HEK293 (cell line): ENCODE data around the gene ARHGAP5.

Experiments
- GLIS1 ChIP-seq: fragments of 450-650 bp; formaldehyde crosslinking; IDR thresholded peaks from 2 replicates; pipeline ENCODE4 v1.5.1; 2016; ENCODE audit warnings: missing biosample characterization, missing genetic modification characterization
- KLF9 ChIP-seq: fragments of 450-650 bp; formaldehyde crosslinking; IDR thresholded peaks from 2 replicates; pipeline ENCODE4 v1.5.1; 2016; ENCODE audit warnings: missing biosample characterization, missing genetic modification characterization, low read depth
- OSR2 ChIP-seq: fragments of 450-650 bp; formaldehyde crosslinking; IDR thresholded peaks from 2 replicates; pipeline ENCODE4 v1.5.1; 2016; ENCODE audit warnings: missing biosample characterization, missing genetic modification characterization
- SP3 ChIP-seq: fragments of 450-650 bp; formaldehyde crosslinking; IDR thresholded peaks from 2 replicates; pipeline ENCODE4 v1.5.1; 2016; ENCODE audit warnings: missing biosample characterization, missing genetic modification characterization
- WT1 ChIP-seq: fragments of 450-650 bp; formaldehyde crosslinking; IDR thresholded peaks from 2 replicates; pipeline ENCODE4 v1.5.1; 2016; ENCODE audit warnings: missing biosample characterization, missing genetic modification characterization
- ZBTB7A ChIP-seq: fragments of 450-650 bp; formaldehyde crosslinking; IDR thresholded peaks from 2 replicates; pipeline ENCODE4 v1.5.1; 2016; ENCODE audit warnings: low read depth, missing biosample characterization, missing genetic modification characterization
- ZEB2 ChIP-seq: fragments of 450-650 bp; formaldehyde crosslinking; IDR thresholded peaks from 2 replicates; pipeline ENCODE4 v1.5.1; 2016; ENCODE audit warnings: missing biosample characterization, missing genetic modification characterization
- ZNF114 ChIP-seq: fragments of 450-650 bp; formaldehyde crosslinking; IDR thresholded peaks from 2 replicates; pipeline ENCODE4 v1.5.0; 2017; ENCODE audit warnings: missing biosample characterization, missing genetic modification characterization
- ZNF146 ChIP-seq: fragments of 450-650 bp; formaldehyde crosslinking; IDR thresholded peaks from 2 replicates; pipeline ENCODE4 v1.5.1; 2016; ENCODE audit warnings: missing biosample characterization, missing genetic modification characterization
- ZNF24 ChIP-seq: fragments of 450-650 bp; formaldehyde crosslinking; IDR thresholded peaks from 2 replicates; pipeline ENCODE4 v1.5.1; 2016; ENCODE audit warnings: missing biosample characterization, missing genetic modification characterization
- ZNF280C ChIP-seq: fragments of 450-650 bp; formaldehyde crosslinking; IDR thresholded peaks from 2 replicates; pipeline ENCODE4 v1.5.1; 2016; ENCODE audit warnings: missing biosample characterization, missing genetic modification characterization
- ZNF324 ChIP-seq: fragments of 450-650 bp; formaldehyde crosslinking; IDR thresholded peaks from 2 replicates; pipeline ENCODE4 v1.5.1; 2016; ENCODE audit warnings: missing biosample characterization, missing genetic modification characterization
- ZNF48 ChIP-seq: fragments of 450-650 bp; formaldehyde crosslinking; IDR thresholded peaks from 2 replicates; pipeline ENCODE4 v1.5.1; 2016; ENCODE audit warnings: missing biosample characterization, missing genetic modification characterization
- ZNF488 ChIP-seq: fragments of 450-650 bp; formaldehyde crosslinking; IDR thresholded peaks from 2 replicates; pipeline ENCODE4 v1.5.1; 2016; ENCODE audit warnings: missing biosample characterization, missing genetic modification characterization
- ZNF513 ChIP-seq: fragments of 450-650 bp; IDR thresholded peaks from 2 replicates; pipeline ENCODE4 v1.5.1; 2018; ENCODE audit warnings: missing biosample characterization, missing genetic modification characterization
- ZNF558 ChIP-seq: fragments of 450-650 bp; formaldehyde crosslinking; IDR thresholded peaks from 2 replicates; pipeline ENCODE4 v1.5.1; 2016; ENCODE audit warnings: missing biosample characterization, missing genetic modification characterization
- ZNF585B ChIP-seq: fragments of 450-650 bp; formaldehyde crosslinking; IDR thresholded peaks from 2 replicates; pipeline ENCODE4 v1.5.1; 2016; ENCODE audit warnings: missing biosample characterization, missing genetic modification characterization
- ZNF629 ChIP-seq: fragments of 450-650 bp; formaldehyde crosslinking; IDR thresholded peaks from 2 replicates; pipeline ENCODE4 v1.5.1; 2017; ENCODE audit warnings: missing biosample characterization, missing genetic modification characterization
- ZNF658 ChIP-seq: fragments of 450-650 bp; formaldehyde crosslinking; IDR thresholded peaks from 2 replicates; pipeline ENCODE4; 2016; ENCODE audit warnings: missing biosample characterization, missing genetic modification characterization
- ZNF768 ChIP-seq: fragments of 450-650 bp; formaldehyde crosslinking; IDR thresholded peaks from 2 replicates; pipeline ENCODE4 v1.5.1; 2018; ENCODE audit warnings: missing biosample characterization, mild to moderate bottlenecking, missing genetic modification characterization
- ZNF791 ChIP-seq: fragments of 450-650 bp; formaldehyde crosslinking; IDR thresholded peaks from 2 replicates; pipeline ENCODE4 v1.5.1; 2016; ENCODE audit warnings: missing biosample characterization, missing genetic modification characterization
- ZNF792 ChIP-seq: fragments of 450-650 bp; formaldehyde crosslinking; IDR thresholded peaks from 2 replicates; pipeline ENCODE4 v1.5.1; 2016; ENCODE audit warnings: missing biosample characterization, missing genetic modification characterization
- ZSCAN4 ChIP-seq: fragments of 450-650 bp; formaldehyde crosslinking; IDR thresholded peaks from 2 replicates; pipeline ENCODE4 v1.5.1; 2017; ENCODE audit warnings: missing biosample characterization, missing genetic modification characterization
- TF ChIP-seq, protein P1 (sequence below): fragments of 450-650 bp; formaldehyde crosslinking; IDR thresholded peaks from 2 replicates; pipeline ENCODE4 v1.5.1; 2016; ENCODE audit warnings: missing biosample characterization, missing genetic modification characterization
- TF ChIP-seq, protein P2 (sequence below): fragments of 450-650 bp; formaldehyde crosslinking; IDR thresholded peaks from 2 replicates; pipeline ENCODE4 v1.5.1; 2016; ENCODE audit warnings: missing biosample characterization, missing genetic modification characterization, low read depth

ARHGAP5 gene

GRCh38 chr14:32087173-32087861 is 10.2 kb downstream of the ARHGAP5 start (continued):
- peak; percentile 19; the same call in 1 of the 2 replicates for TF ChIP-seq SP3 (tag by site-specific recombination)
- no peak for TF ChIP-seq ZBTB7A (tag by site-specific recombination)
- TF ChIP-seq ZNF488 (tag by site-specific recombination): no peak
- TF ChIP-seq GLIS1 (tag by site-specific recombination): 0 out of 2 replicates have a peak, but pooled peaks have one; percentile 22
- TF ChIP-seq ZNF792 (tag by site-specific recombination): no peak
- no peak for TF ChIP-seq ZNF513 (tag by site-specific recombination)
- TF ChIP-seq, protein P1, sequence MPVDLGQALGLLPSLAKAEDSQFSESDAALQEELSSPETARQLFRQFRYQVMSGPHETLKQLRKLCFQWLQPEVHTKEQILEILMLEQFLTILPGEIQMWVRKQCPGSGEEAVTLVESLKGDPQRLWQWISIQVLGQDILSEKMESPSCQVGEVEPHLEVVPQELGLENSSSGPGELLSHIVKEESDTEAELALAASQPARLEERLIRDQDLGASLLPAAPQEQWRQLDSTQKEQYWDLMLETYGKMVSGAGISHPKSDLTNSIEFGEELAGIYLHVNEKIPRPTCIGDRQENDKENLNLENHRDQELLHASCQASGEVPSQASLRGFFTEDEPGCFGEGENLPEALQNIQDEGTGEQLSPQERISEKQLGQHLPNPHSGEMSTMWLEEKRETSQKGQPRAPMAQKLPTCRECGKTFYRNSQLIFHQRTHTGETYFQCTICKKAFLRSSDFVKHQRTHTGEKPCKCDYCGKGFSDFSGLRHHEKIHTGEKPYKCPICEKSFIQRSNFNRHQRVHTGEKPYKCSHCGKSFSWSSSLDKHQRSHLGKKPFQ (tag by site-specific recombination): no peak
- TF ChIP-seq ZNF558: no peak
- no peak for TF ChIP-seq ZNF280C (tag by site-specific recombination)
- no peak for TF ChIP-seq ZSCAN4 (tag by site-specific recombination)
- no peak for TF ChIP-seq ZNF768 (tag by site-specific recombination)
- TF ChIP-seq ZNF629: peak; percentile 59; the same call in 1 of the 2 replicates
- 0 out of 2 replicates have a peak, but pooled peaks have one; percentile 32 for TF ChIP-seq ZNF24
- TF ChIP-seq ZEB2 (tag by site-specific recombination): peak; percentile 59
- 0 out of 2 replicates have a peak, but pooled peaks have one; percentile 20 for TF ChIP-seq ZNF324 (tag by site-specific recombination)
- TF ChIP-seq ZNF114 (tag by site-specific recombination): no peak
- TF ChIP-seq, protein P2, sequence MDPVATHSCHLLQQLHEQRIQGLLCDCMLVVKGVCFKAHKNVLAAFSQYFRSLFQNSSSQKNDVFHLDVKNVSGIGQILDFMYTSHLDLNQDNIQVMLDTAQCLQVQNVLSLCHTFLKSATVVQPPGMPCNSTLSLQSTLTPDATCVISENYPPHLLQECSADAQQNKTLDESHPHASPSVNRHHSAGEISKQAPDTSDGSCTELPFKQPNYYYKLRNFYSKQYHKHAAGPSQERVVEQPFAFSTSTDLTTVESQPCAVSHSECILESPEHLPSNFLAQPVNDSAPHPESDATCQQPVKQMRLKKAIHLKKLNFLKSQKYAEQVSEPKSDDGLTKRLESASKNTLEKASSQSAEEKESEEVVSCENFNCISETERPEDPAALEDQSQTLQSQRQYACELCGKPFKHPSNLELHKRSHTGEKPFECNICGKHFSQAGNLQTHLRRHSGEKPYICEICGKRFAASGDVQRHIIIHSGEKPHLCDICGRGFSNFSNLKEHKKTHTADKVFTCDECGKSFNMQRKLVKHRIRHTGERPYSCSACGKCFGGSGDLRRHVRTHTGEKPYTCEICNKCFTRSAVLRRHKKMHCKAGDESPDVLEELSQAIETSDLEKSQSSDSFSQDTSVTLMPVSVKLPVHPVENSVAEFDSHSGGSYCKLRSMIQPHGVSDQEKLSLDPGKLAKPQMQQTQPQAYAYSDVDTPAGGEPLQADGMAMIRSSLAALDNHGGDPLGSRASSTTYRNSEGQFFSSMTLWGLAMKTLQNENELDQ (tag by site-specific recombination): no peak
- TF ChIP-seq ZNF48: no peak
- no peak for TF ChIP-seq ZNF585B
- no peak for TF ChIP-seq ZNF146
- no peak for TF ChIP-seq KLF9
- peak; percentile 81 for TF ChIP-seq WT1 (tag by site-specific recombination)
- no peak for TF ChIP-seq ZNF791
- no peak for TF ChIP-seq ZNF658
- peak; percentile 44 for TF ChIP-seq OSR2 (tag by site-specific recombination)
